OCI-LY7 (cell line): Measurements from ENCODE around the gene EML2. TPM values are rescaled to one million over a fixed set of nuclear protein-coding genes. Genes with fewer than 3 reads are reported as not detected.

Experiments
- BruUV-seq: library from RNA; stranded (reverse); fragments of 400-500 nt; replicated peaks from 2 replicates; lab custom pipeline; 2021; lab: Mats Ljungman, UMichigan
- CTCF ChIA-PET: fragments of 300-600 bp; sonication (Branson Sonifier 250); formaldehyde crosslinking; loops from one replicate; lab custom pipeline; 2022; ENCODE audit warnings: antibody characterized with exemption; ENCODE audit not compliant: unreplicated experiment; lab: Charles Lee
- POLR2A ChIA-PET: fragments of 300-600 bp; sonication (Branson Sonifier 250); formaldehyde crosslinking; loops from one replicate; lab custom pipeline; 2022; ENCODE audit warnings: antibody characterized with exemption; lab: Charles Lee
- DNase-seq: peaks from one replicate; pipeline ENCODE4 v3.0.0-alpha.2; 2015; ENCODE audit warnings: low spot score
- H2AFZ ChIP-seq: fragments of 200-600 bp; sonication (generic), shearing (Covaris generic); 2 replicates; pipeline ENCODE4 v1.6.1; 2014; ENCODE audit warnings: mild to moderate bottlenecking, antibody characterized with exemption, low read length, moderate library complexity
- H3K27ac ChIP-seq: fragments of 200-600 bp; sonication (generic); 2 replicates; pipeline ENCODE4 v1.5.1; 2014; ENCODE audit warnings: mixed run types, low read depth, mild to moderate bottlenecking, moderate library complexity, low read length, inconsistent platforms; ENCODE audit not compliant: poor library complexity, severe bottlenecking
- H3K36me3 ChIP-seq: fragments of 200-600 bp; sonication (generic); 2 replicates; pipeline ENCODE4 v1.6.1; 2014; ENCODE audit warnings: mild to moderate bottlenecking, antibody characterized with exemption, low read length, moderate library complexity, mixed read lengths; ENCODE audit not compliant: insufficient read depth
- H3K4me1 ChIP-seq: fragments of 200-600 bp; sonication (generic); 2 replicates; pipeline ENCODE4 v1.5.1; 2014; ENCODE audit warnings: mild to moderate bottlenecking, low read length; ENCODE audit not compliant: insufficient read depth, poor library complexity, severe bottlenecking
- H3K4me2 ChIP-seq: fragments of 200-600 bp; sonication (generic); 2 replicates; pipeline ENCODE4 v1.6.1; 2014; ENCODE audit warnings: mild to moderate bottlenecking, low read length
- H3K4me3 ChIP-seq: fragments of 200-600 bp; sonication (generic); 2 replicates; pipeline ENCODE4 v1.5.1; 2014; ENCODE audit warnings: mild to moderate bottlenecking, low read depth, low read length; ENCODE audit not compliant: poor library complexity, severe bottlenecking
- H3K79me2 ChIP-seq: fragments of 200-600 bp; sonication (generic); 2 replicates; pipeline ENCODE4 v1.6.1; 2016; ENCODE audit warnings: low read depth, mild to moderate bottlenecking, low read length, moderate library complexity, mixed read lengths; ENCODE audit not compliant: insufficient read depth
- H3K9me2 ChIP-seq: fragments of 200-600 bp; sonication (generic); 2 replicates; pipeline ENCODE4 v1.6.1; 2016; ENCODE audit warnings: mild to moderate bottlenecking, low read length, mixed read lengths; ENCODE audit not compliant: insufficient read depth
- H3K9me3 ChIP-seq: fragments of 200-600 bp; sonication (generic); 2 replicates; pipeline ENCODE4 v1.6.1; 2014; ENCODE audit warnings: mild to moderate bottlenecking, mixed run types, low read length, mixed read lengths
- H4K20me1 ChIP-seq: fragments of 200-600 bp; sonication (generic); 2 replicates; pipeline ENCODE4 v1.6.1; 2014; ENCODE audit warnings: mild to moderate bottlenecking, antibody characterized with exemption, low read length, moderate library complexity, mixed read lengths; ENCODE audit not compliant: insufficient read depth
- CTCF ChIP-seq: fragments of 200-600 bp; sonication (generic); conservative IDR thresholded peaks from 2 replicates; pipeline ENCODE4 v1.5.1; 2014; ENCODE audit warnings: mild to moderate bottlenecking, antibody characterized with exemption, low read length, moderate library complexity, mixed read lengths
- EZH2phosphoT487 ChIP-seq: fragments of 200-600 bp; sonication (generic); IDR thresholded peaks from 2 replicates; pipeline ENCODE4 v1.6.1; 2018; ENCODE audit warnings: low read depth, borderline replicate concordance, mild to moderate bottlenecking, mixed run types, antibody characterized with exemption, low read length, moderate library complexity, mixed read lengths
- intact Hi-C: fragments of 100-400 bp; cut with micrococcal nuclease; formaldehyde crosslinking; loops from one replicate; pipeline ENCODE4 v1.10.0; 2022; ENCODE audit not compliant: unreplicated experiment
- total RNA-seq, 2 experiments: library from RNA; depleted of rRNA in 1 of 2; stranded (reverse); fragments of >200 nt in 1 of 2; shearing (Covaris generic) in 1 of 2; gene quantifications; 2 replicates each; pipeline ENCODE4 v1.2.3, GENCODE V29; 2014 to 2022

The EML2 gene
- total RNA-seq, 2 experiments from 2014 or later: 26.1 to 47.5 TPM

- no peaks in the 10 kb centered on the region for H4K20me1 ChIP-seq
- no peak overlapping the region for H3K4me3 ChIP-seq
- DNase-seq: no peak
- BruUV-seq: no TSS peak
- H3K9me2 ChIP-seq: no peaks in the 10 kb centered on the region
- intact Hi-C loops: no loop called here
- peaks cover 35% of the 10 kb centered on the region for H3K4me1 ChIP-seq
- POLR2A ChIA-PET: no interaction called here
- no peak for TF ChIP-seq EZH2phosphoT487
- TF ChIP-seq CTCF: no peak
- CTCF ChIA-PET: interaction anchor here (0.6 kb wide), 1 partner anchor 36 kb away, joined by 3 read pairs; no protein-coding TSS in a partner anchor
- no peaks in the 10 kb centered on the region for H3K9me3 ChIP-seq
- no peaks in the 10 kb centered on the region for H3K79me2 ChIP-seq
- no peak overlapping the region for H3K27ac ChIP-seq
- H2AFZ ChIP-seq: no peak overlapping the region
- H3K36me3 ChIP-seq: no peaks in the 10 kb centered on the region
- H3K4me2 ChIP-seq: no peak overlapping the region
Measured at GRCh38 chr19:45674946-45675345, 35.7 kb upstream of the EML2 start.

GRCh38 chr19:45670670-45671453, 31.7 kb upstream of the EML2 start:
- peak; percentile 91 for DNase-seq
- H3K36me3 ChIP-seq: no peaks in the 10 kb centered on the region
- H4K20me1 ChIP-seq: no peaks in the 10 kb centered on the region
- H3K4me2 ChIP-seq: peak overlapping the region; percentile 62
- TF ChIP-seq CTCF (no peak), EZH2phosphoT487 (no peak)
- no peak overlapping the region for H3K27ac ChIP-seq
- no peak overlapping the region for H2AFZ ChIP-seq
- H3K9me3 ChIP-seq: no peaks in the 10 kb centered on the region
- H3K4me1 ChIP-seq: peaks cover 52% of the 10 kb centered on the region
- no peaks in the 10 kb centered on the region for H3K79me2 ChIP-seq
- H3K9me2 ChIP-seq: no peaks in the 10 kb centered on the region
- peak overlapping the region; percentile 47 for H3K4me3 ChIP-seq
- BruUV-seq: no TSS peak
- intact Hi-C loops: loop anchor here (1.0 kb wide), 1 partner anchor 35 kb away; no protein-coding TSS in a partner anchor
- ChIA-PET POLR2A (interaction anchor here (0.7 to 1.3 kb wide), 4 partner anchors 9 to 1185 kb away, joined by 3 to 5 read pairs (median 3); no protein-coding TSS in a partner anchor), CTCF (no interaction called here)
